ENCODE results near the gene LBR. TPM values are rescaled to one million over a fixed set of nuclear protein-coding genes. Genes with fewer than 3 reads are reported as not detected.
A peak's percentile ranks its signal among the peaks of the same experiment; 100 is the strongest.

The LBR gene
- total RNA-seq, 1 experiment from 2014 or later, result 106 TPM

DNA sequence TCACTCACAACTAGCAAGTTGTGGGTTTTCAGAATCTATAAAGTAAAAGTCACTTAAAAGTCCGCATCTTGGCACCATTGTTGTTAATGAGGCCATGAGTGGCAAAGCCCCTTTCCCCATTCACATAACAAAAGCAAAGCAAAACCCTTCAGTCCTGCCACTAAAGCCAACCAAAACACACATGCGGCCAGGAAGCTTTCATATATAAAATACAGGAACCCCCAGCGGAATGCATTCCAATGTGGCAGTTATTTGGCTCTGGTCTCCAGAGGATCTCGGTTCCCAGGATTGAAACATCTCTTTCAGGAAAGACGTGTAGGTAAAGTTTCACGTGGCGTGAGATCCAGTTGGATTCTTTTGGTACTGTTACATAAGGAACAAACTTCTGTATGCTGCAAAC is 2.5 kb upstream of the LBR start:
- BruUV-seq (replicated peaks), result no TSS peak
- Mint-ChIP-seq H3K27ac (ENCODE audit: low read depth, unreplicated experiment) (no peak overlapping the region), H3K4me3 (ENCODE audit: unreplicated experiment) (no peak overlapping the region), H3K27me3 (ENCODE audit: insufficient read depth, unreplicated experiment) (no peaks in the 10 kb centered on the region), H3K9me3 (ENCODE audit: unreplicated experiment) (no peaks in the 10 kb centered on the region), H3K4me1 (ENCODE audit: insufficient read depth, unreplicated experiment) (peaks cover 17% of the 10 kb centered on the region), H3K36me3 (ENCODE audit: insufficient read depth, unreplicated experiment) (no peaks in the 10 kb centered on the region)
- intact Hi-C loops (cut with micrococcal nuclease), result no loop called here
- TF ChIP-seq, protein P1, sequence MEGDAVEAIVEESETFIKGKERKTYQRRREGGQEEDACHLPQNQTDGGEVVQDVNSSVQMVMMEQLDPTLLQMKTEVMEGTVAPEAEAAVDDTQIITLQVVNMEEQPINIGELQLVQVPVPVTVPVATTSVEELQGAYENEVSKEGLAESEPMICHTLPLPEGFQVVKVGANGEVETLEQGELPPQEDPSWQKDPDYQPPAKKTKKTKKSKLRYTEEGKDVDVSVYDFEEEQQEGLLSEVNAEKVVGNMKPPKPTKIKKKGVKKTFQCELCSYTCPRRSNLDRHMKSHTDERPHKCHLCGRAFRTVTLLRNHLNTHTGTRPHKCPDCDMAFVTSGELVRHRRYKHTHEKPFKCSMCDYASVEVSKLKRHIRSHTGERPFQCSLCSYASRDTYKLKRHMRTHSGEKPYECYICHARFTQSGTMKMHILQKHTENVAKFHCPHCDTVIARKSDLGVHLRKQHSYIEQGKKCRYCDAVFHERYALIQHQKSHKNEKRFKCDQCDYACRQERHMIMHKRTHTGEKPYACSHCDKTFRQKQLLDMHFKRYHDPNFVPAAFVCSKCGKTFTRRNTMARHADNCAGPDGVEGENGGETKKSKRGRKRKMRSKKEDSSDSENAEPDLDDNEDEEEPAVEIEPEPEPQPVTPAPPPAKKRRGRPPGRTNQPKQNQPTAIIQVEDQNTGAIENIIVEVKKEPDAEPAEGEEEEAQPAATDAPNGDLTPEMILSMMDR (IDR thresholded peaks at IDR 0.05; ENCODE audit: unreplicated experiment), result no peak
- CTCF ChIA-PET, result interaction anchor here (0.7 to 3.3 kb wide), 4 partner anchors 9 to 347 kb away, joined by 3 to 18 read pairs (median 4); partner anchors contain the start of gene SRP9
- POLR2A ChIA-PET, result interaction anchor here (0.7 to 11.9 kb wide), 4 partner anchors 18 to 873 kb away, joined by 3 to 611 read pairs (median 3); no protein-coding TSS in a partner anchor
- DNase-seq (ENCODE audit: unreplicated experiment), result no peak

DNA sequence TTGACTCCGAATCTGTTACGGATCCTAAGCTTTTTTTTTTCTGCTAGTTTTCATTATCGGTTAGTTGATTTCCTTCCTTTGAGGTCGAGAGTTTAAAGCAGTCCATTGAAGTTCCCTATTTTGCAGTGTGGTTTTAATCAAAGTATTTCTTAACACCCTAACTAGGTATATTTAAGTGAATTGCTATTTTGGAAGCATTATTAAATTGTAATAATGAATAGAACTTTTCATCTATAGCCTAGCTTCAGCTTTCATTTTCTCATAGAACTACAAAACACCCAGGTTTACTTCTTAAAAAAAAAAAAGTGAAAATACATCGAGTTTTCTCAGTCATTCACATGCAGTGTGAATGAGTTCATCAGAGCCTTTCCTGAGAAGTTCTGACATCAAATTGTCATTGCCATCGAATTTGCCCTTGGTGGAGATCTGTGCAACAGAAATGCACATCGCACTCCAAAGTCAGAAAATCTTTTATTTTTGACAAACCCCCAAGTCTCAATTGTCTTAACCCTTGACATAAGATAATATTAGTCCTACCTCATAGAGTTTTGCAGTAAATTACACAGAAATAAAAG is 1.1 kb upstream of the LBR start:
- Mint-ChIP-seq H3K27ac (ENCODE audit: low read depth, unreplicated experiment) (peak overlapping the region; percentile 20), H3K4me1 (ENCODE audit: insufficient read depth, unreplicated experiment) (peaks cover 29% of the 10 kb centered on the region), H3K4me3 (ENCODE audit: unreplicated experiment) (peak overlapping the region; percentile 75), H3K27me3 (ENCODE audit: insufficient read depth, unreplicated experiment) (no peaks in the 10 kb centered on the region), H3K36me3 (ENCODE audit: insufficient read depth, unreplicated experiment) (no peaks in the 10 kb centered on the region), H3K9me3 (ENCODE audit: unreplicated experiment) (no peaks in the 10 kb centered on the region)
- ChIA-PET CTCF (interaction anchor here (0.7 to 5.7 kb wide), 12 partner anchors 10 to 697 kb away, joined by 3 to 48 read pairs (median 4); partner anchors contain the start of gene EPHX1), POLR2A (interaction anchor here (0.6 to 11.9 kb wide), 31 partner anchors 13 to 930 kb away, joined by 3 to 611 read pairs (median 4); partner anchors contain the start of genes H3-3A, SDE2 and SRP9)
- no peak for DNase-seq (ENCODE audit: unreplicated experiment)
- intact Hi-C loops (cut with micrococcal nuclease), result loop anchor here (1.0 to 5.0 kb wide), 2 partner anchors 16 to 33 kb away; no protein-coding TSS in a partner anchor
- BruUV-seq (replicated peaks), result no TSS peak
- TF ChIP-seq, protein P1 (IDR thresholded peaks at IDR 0.05; ENCODE audit: unreplicated experiment), result no peak

DNA sequence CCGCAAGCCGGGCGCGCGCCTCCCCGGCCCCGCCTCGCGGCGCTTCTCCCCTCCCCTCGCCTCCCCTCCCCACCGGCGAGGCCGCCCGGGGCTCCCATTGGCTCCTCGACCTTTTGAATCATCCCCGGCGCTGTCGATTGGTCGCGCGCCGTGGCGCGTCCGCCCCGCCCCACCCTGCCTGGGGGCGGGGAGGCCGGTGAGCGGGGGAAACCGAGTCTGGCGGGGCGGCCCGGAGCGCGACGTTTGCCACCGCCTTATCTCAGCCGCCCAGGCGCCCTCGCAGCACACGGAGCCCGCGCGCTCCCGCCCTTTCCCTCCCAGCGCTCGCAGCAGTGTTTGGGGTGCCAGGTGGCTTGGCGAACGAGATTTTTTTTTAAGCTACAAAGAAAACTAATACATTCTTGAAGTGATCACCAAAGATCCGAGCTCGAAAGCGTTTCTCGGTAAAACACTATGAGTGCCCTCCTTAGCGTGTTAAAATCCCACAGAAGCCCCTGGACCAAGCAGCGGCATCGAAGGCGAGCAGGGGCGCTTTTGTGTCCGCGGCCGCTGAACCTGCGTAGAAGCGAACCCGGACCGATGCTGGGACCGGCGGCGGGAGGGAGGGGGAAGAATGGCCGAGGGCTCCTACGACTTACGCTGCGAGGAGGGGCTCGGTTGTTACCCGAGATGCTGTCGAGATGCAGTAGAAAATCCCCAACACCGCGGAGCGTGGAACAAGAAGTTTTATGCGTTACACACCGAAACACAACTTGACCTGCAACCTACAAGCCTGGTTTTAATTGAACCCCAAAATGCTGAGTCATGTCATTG is 436 bp upstream of the LBR start:
- H3K27me3 Mint-ChIP-seq (ENCODE audit: insufficient read depth, unreplicated experiment), result no peaks in the 10 kb centered on the region
- POLR2A ChIA-PET, result interaction anchor here (0.6 to 11.9 kb wide), 37 partner anchors 12 to 930 kb away, joined by 3 to 611 read pairs (median 4); partner anchors contain the start of genes DNAH14, H3-3A, SDE2 and SRP9
- peak overlapping the region; percentile 20 for H3K27ac Mint-ChIP-seq (ENCODE audit: low read depth, unreplicated experiment)
- intact Hi-C loops (cut with micrococcal nuclease), result loop anchor here (1.0 to 5.0 kb wide), 2 partner anchors 17 to 34 kb away; no protein-coding TSS in a partner anchor
- CTCF ChIA-PET, result interaction anchor here (0.7 to 5.7 kb wide), 10 partner anchors 11 to 697 kb away, joined by 3 to 48 read pairs (median 5); partner anchors contain the start of gene EPHX1
- TF ChIP-seq, protein P1 (IDR thresholded peaks at IDR 0.05; ENCODE audit: unreplicated experiment), result no peak
- peak overlapping the region; percentile 75 for H3K4me3 Mint-ChIP-seq (ENCODE audit: unreplicated experiment)
- H3K36me3 Mint-ChIP-seq (ENCODE audit: insufficient read depth, unreplicated experiment), result peaks cover 2% of the 10 kb centered on the region
- peaks cover 35% of the 10 kb centered on the region for H3K4me1 Mint-ChIP-seq (ENCODE audit: insufficient read depth, unreplicated experiment)
- peak; percentile 99 for DNase-seq (ENCODE audit: unreplicated experiment)
- H3K9me3 Mint-ChIP-seq (ENCODE audit: unreplicated experiment), result no peaks in the 10 kb centered on the region
- BruUV-seq (replicated peaks), result TSS peak; percentile 82

Data from MCF 10A (cell line).